ENCODE results near the gene PLAC9. TPM values are rescaled to one million over a fixed set of nuclear protein-coding genes. Genes with fewer than 3 reads are reported as not detected.

PLAC9 gene
- total and polyA plus RNA-seq, 3 donors from 2014 or later, result 13.1 to 47.0 (median 20.7) TPM

GRCh38 chr10:80166581-80167470 is 34.3 kb downstream of the PLAC9 start:
- Histone ChIP-seq H3K36me3 (ENCODE audit: low read depth, missing control alignments) (no peaks in the 10 kb centered on the region), H3K27me3 (no peaks in the 10 kb centered on the region), H3K4me1 (peaks cover 6% of the 10 kb centered on the region), H3K9me3 (no peaks in the 10 kb centered on the region), H3K27ac (no peak overlapping the region), H3K4me3 (no peak overlapping the region)
- 90 to 94% methylated on average over 22 to 28 of the region's 28 CpGs for WGBS, 2 donors
- intact Hi-C loops (cut with DNase I; ENCODE audit: low total_unique reads), result no loop called here
- DNase-seq, result no peak
- TF ChIP-seq, protein P1, sequence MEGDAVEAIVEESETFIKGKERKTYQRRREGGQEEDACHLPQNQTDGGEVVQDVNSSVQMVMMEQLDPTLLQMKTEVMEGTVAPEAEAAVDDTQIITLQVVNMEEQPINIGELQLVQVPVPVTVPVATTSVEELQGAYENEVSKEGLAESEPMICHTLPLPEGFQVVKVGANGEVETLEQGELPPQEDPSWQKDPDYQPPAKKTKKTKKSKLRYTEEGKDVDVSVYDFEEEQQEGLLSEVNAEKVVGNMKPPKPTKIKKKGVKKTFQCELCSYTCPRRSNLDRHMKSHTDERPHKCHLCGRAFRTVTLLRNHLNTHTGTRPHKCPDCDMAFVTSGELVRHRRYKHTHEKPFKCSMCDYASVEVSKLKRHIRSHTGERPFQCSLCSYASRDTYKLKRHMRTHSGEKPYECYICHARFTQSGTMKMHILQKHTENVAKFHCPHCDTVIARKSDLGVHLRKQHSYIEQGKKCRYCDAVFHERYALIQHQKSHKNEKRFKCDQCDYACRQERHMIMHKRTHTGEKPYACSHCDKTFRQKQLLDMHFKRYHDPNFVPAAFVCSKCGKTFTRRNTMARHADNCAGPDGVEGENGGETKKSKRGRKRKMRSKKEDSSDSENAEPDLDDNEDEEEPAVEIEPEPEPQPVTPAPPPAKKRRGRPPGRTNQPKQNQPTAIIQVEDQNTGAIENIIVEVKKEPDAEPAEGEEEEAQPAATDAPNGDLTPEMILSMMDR (IDR thresholded peaks at IDR 0.05), result no peak
- TF ChIP-seq POLR2A (IDR thresholded peaks at IDR 0.05), result no peak

- WGBS, 2 donors, result 74 to 80% methylated on average over 4 to 8 of the region's 8 CpGs
- Histone ChIP-seq H3K4me1 (peaks cover 6% of the 10 kb centered on the region), H3K36me3 (ENCODE audit: low read depth, missing control alignments) (no peaks in the 10 kb centered on the region), H3K27ac (no peak overlapping the region), H3K4me3 (no peak overlapping the region), H3K9me3 (no peaks in the 10 kb centered on the region), H3K27me3 (no peaks in the 10 kb centered on the region)
- intact Hi-C loops (cut with DNase I; ENCODE audit: low total_unique reads), result no loop called here
- DNase-seq, result no peak
- TF ChIP-seq POLR2A (IDR thresholded peaks at IDR 0.05), result no peak
- TF ChIP-seq, protein P1 (IDR thresholded peaks at IDR 0.05), result no peak
Measured at GRCh38 chr10:80167471-80168161, 35.1 kb downstream of the PLAC9 start.

GRCh38 chr10:80168162-80168511 is 35.6 kb downstream of the PLAC9 start:
- Histone ChIP-seq H3K27me3 (no peaks in the 10 kb centered on the region), H3K4me3 (no peak overlapping the region), H3K4me1 (peaks cover 6% of the 10 kb centered on the region), H3K27ac (no peak overlapping the region), H3K36me3 (ENCODE audit: low read depth, missing control alignments) (no peaks in the 10 kb centered on the region), H3K9me3 (no peaks in the 10 kb centered on the region)
- 70% methylated on average over 7 of the region's 7 CpGs for WGBS, 2 donors
- intact Hi-C loops (cut with DNase I; ENCODE audit: low total_unique reads), result no loop called here
- DNase-seq, result no peak
- no peak for TF ChIP-seq POLR2A (IDR thresholded peaks at IDR 0.05)

DNA sequence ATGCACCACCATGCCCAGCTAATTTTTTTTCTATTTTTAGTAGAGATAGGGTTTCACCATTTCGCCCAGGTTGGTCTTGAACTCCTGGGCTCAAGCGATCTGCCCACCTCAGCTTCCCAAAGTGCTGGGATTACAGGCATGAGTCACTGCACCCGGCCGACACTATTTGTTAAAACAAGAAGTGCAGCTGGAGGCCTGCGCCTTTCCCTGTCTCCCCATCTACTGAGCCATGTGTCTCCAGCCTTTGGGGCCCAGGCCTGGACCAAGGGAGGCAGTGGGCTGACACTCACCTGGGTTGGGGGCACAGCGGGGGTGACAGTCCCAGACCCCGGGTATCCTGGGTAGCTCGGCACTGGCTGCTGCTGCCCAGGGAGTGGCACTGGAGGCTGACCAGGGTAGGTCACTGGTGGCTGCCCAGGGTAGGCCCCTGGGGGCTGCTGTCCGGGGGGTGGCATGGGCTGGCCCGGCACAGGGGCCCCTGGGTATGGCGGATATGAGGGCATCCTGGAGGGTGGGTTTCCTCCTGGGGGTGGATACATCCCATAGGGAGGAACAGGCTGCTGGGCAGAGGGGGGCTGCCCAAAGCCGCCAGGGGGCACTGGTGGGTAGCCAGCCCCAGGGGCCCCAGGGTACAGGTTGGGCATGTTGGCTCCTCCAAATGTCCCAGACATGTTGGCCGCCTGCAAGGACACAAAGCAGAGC is 36.3 kb downstream of the PLAC9 start:
- no peaks in the 10 kb centered on the region for H3K9me3 ChIP-seq
- no peaks in the 10 kb centered on the region for H3K27me3 ChIP-seq
- H3K4me1 ChIP-seq, result peaks cover 2% of the 10 kb centered on the region
- no peak overlapping the region for H3K4me3 ChIP-seq
- 85 to 96% methylated on average over 3 to 13 of the region's 13 CpGs for WGBS, 2 donors
- no peak for DNase-seq
- H3K36me3 ChIP-seq (ENCODE audit: low read depth, missing control alignments), result no peaks in the 10 kb centered on the region
- intact Hi-C loops (cut with DNase I; ENCODE audit: low total_unique reads), result no loop called here
- TF ChIP-seq POLR2A (IDR thresholded peaks at IDR 0.05), result no peak
- TF ChIP-seq, protein P1 (IDR thresholded peaks at IDR 0.05), result no peak
- H3K27ac ChIP-seq, result no peak overlapping the region

GRCh38 chr10:80170026-80170425 is 37.5 kb downstream of the PLAC9 start:
- H3K27me3 ChIP-seq, result no peaks in the 10 kb centered on the region
- no peak overlapping the region for H3K27ac ChIP-seq
- intact Hi-C loops (cut with DNase I; ENCODE audit: low total_unique reads), result no loop called here
- H3K9me3 ChIP-seq, result no peaks in the 10 kb centered on the region
- no peaks in the 10 kb centered on the region for H3K36me3 ChIP-seq (ENCODE audit: low read depth, missing control alignments)
- WGBS, 2 donors, result 69 to 73% methylated on average over 4 of the region's 4 CpGs
- no peak for DNase-seq
- H3K4me1 ChIP-seq, result no peaks in the 10 kb centered on the region
- no peak overlapping the region for H3K4me3 ChIP-seq
- TF ChIP-seq POLR2A (IDR thresholded peaks at IDR 0.05), result no peak
- TF ChIP-seq, protein P1 (IDR thresholded peaks at IDR 0.05), result no peak

All from testis (tissue), 3 donors.